Muscle of leg (tissue), 11 donors: ENCODE measurements around the gene ATG5. TPM values are rescaled to one million over a fixed set of nuclear protein-coding genes. Genes with fewer than 3 reads are reported as not detected.
A peak's percentile ranks its signal among the peaks of the same experiment; 100 is the strongest.

Experiments
- DNase-seq: peaks from one replicate; pipeline ENCODE4 v3.0.0; 2013
- H3K27ac ChIP-seq: one replicate; pipeline ENCODE4 v1.5.1; 2013; ENCODE audit warnings: mild to moderate bottlenecking, low read length, control low read depth
- H3K27me3 ChIP-seq: one replicate; pipeline ENCODE4 v1.6.1; 2013; ENCODE audit warnings: low read length; ENCODE audit not compliant: control insufficient read depth, insufficient read depth
- H3K36me3 ChIP-seq: one replicate; pipeline ENCODE4 v1.6.1; 2013; ENCODE audit warnings: low read length; ENCODE audit not compliant: control insufficient read depth, insufficient read depth
- H3K4me1 ChIP-seq: one replicate; pipeline ENCODE4 v1.6.1; 2013; ENCODE audit warnings: low read length; ENCODE audit not compliant: control insufficient read depth, insufficient read depth
- H3K4me3 ChIP-seq: one replicate; pipeline ENCODE4 v1.5.1; 2013; ENCODE audit warnings: low read length, control low read depth
- H3K9me3 ChIP-seq: replicated peaks from 2 replicates; pipeline ENCODE4 v1.6.1; 2013; ENCODE audit warnings: low read depth, low read length; ENCODE audit not compliant: control insufficient read depth
- WGBS: methylation state at CpG from one replicate; pipeline ENCODE4 v1.1.5; 2013; ENCODE audit warnings: missing lambda C conversion rate; ENCODE audit not compliant: insufficient coverage; 5-methylcytosine and 5-hydroxymethylcytosine counted together
- polyA plus RNA-seq, 8 donors: library from polyadenylated mRNA; unstranded; fragments of 120-200 nt; gene quantifications; one replicate each; pipeline versions ENCODE4 v1.2.1 to v1.2.3, GENCODE V29; 2013; ENCODE audit warnings: inconsistent platforms in 1 of 8, low replicate concordance in 1 of 8; ENCODE audit not compliant: insufficient read length in 8 of 8, insufficient read depth in 1 of 8
- total RNA-seq: library from RNA; stranded (reverse); fragments of 120-200 nt; gene quantifications from one replicate; pipeline ENCODE4 v1.2.4, GENCODE V29; 2013

The ATG5 gene
- total and polyA plus RNA-seq, 9 donors = 19.2 to 29.8 (median 23.9) TPM

- H3K27me3 ChIP-seq = no peaks in the 10 kb centered on the region
- WGBS = no CpG with 5 or more reads among the region's 1 CpG
- DNase-seq = no peak
- H3K27ac ChIP-seq = no peak overlapping the region
- H3K4me3 ChIP-seq = no peak overlapping the region
- no peaks in the 10 kb centered on the region for H3K4me1 ChIP-seq
- H3K36me3 ChIP-seq = no peaks in the 10 kb centered on the region
- no peaks in the 10 kb centered on the region for H3K9me3 ChIP-seq
These were observed 118.7 kb downstream of the ATG5 start for GRCh38 chr6:106206905-106207304.

GRCh38 chr6:106204961-106205360, 120.6 kb downstream of the ATG5 start:
- Histone ChIP-seq H3K27ac (no peak overlapping the region), H3K27me3 (no peaks in the 10 kb centered on the region), H3K4me3 (no peak overlapping the region), H3K4me1 (no peaks in the 10 kb centered on the region), H3K36me3 (peaks cover 3% of the 10 kb centered on the region), H3K9me3 (no peaks in the 10 kb centered on the region)
- 20% methylated on average over 1 of the region's 2 CpGs for WGBS
- DNase-seq = no peak

GRCh38 chr6:106199998-106200397, 125.6 kb downstream of the ATG5 start:
- DNase-seq = no peak
- H3K36me3 ChIP-seq = peaks cover 5% of the 10 kb centered on the region
- no peaks in the 10 kb centered on the region for H3K27me3 ChIP-seq
- no peak overlapping the region for H3K27ac ChIP-seq
- no CpG with 5 or more reads among the region's 1 CpG for WGBS
- H3K9me3 ChIP-seq = no peaks in the 10 kb centered on the region
- H3K4me3 ChIP-seq = no peak overlapping the region
- H3K4me1 ChIP-seq = no peaks in the 10 kb centered on the region

- peaks cover 5% of the 10 kb centered on the region for H3K36me3 ChIP-seq
These were observed 126.2 kb downstream of the ATG5 start for GRCh38 chr6:106199331-106199730.

GRCh38 chr6:106197441-106197840, 128.1 kb downstream of the ATG5 start:
- Histone ChIP-seq H3K4me3 (no peak overlapping the region), H3K9me3 (no peaks in the 10 kb centered on the region), H3K27ac (no peak overlapping the region), H3K36me3 (peaks cover 5% of the 10 kb centered on the region), H3K27me3 (no peaks in the 10 kb centered on the region), H3K4me1 (no peaks in the 10 kb centered on the region)
- 100% methylated on average over 1 of the region's 4 CpGs for WGBS
- peak; percentile 9 for DNase-seq

More at GRCh38 chr6:106199331-106199730, 126.2 kb downstream of the ATG5 start:
- Histone ChIP-seq H3K27me3 (no peaks in the 10 kb centered on the region), H3K9me3 (no peaks in the 10 kb centered on the region), H3K4me1 (no peaks in the 10 kb centered on the region), H3K4me3 (no peak overlapping the region), H3K27ac (no peak overlapping the region)
- no peak for DNase-seq
- WGBS = no CpG with 5 or more reads among the region's 1 CpG

- DNase-seq = no peak
- 79% methylated on average over 1 of the region's 7 CpGs for WGBS
- Histone ChIP-seq H3K27ac (no peak overlapping the region), H3K36me3 (peaks cover 2% of the 10 kb centered on the region), H3K4me3 (no peak overlapping the region), H3K9me3 (no peaks in the 10 kb centered on the region), H3K27me3 (no peaks in the 10 kb centered on the region), H3K4me1 (no peaks in the 10 kb centered on the region)
These were observed 130.3 kb downstream of the ATG5 start for GRCh38 chr6:106194949-106195921.

GRCh38 chr6:106192824-106193223, 132.7 kb downstream of the ATG5 start:
- no peak for DNase-seq
- no peak overlapping the region for H3K27ac ChIP-seq
- H3K4me1 ChIP-seq = no peaks in the 10 kb centered on the region
- H3K36me3 ChIP-seq = no peaks in the 10 kb centered on the region
- no CpG with 5 or more reads among the region's 4 CpGs for WGBS
- no peaks in the 10 kb centered on the region for H3K27me3 ChIP-seq
- no peak overlapping the region for H3K4me3 ChIP-seq
- H3K9me3 ChIP-seq = no peaks in the 10 kb centered on the region

GRCh38 chr6:106188104-106188794, 137.3 kb downstream of the ATG5 start:
- no peaks in the 10 kb centered on the region for H3K36me3 ChIP-seq
- no peak for DNase-seq
- no CpG with 5 or more reads among the region's 1 CpG for WGBS

GRCh38 chr6:106187424-106187982, 138.1 kb downstream of the ATG5 start:
- no peaks in the 10 kb centered on the region for H3K27me3 ChIP-seq
- WGBS = no CpG with 5 or more reads among the region's 1 CpG
- H3K27ac ChIP-seq = no peak overlapping the region
- no peaks in the 10 kb centered on the region for H3K9me3 ChIP-seq
- no peak overlapping the region for H3K4me3 ChIP-seq
- H3K4me1 ChIP-seq = no peaks in the 10 kb centered on the region
- H3K36me3 ChIP-seq = no peaks in the 10 kb centered on the region
- DNase-seq = no peak

More at GRCh38 chr6:106188104-106188794, 137.3 kb downstream of the ATG5 start:
- Histone ChIP-seq H3K27me3 (no peaks in the 10 kb centered on the region), H3K4me1 (no peaks in the 10 kb centered on the region), H3K27ac (no peak overlapping the region), H3K9me3 (no peaks in the 10 kb centered on the region), H3K4me3 (no peak overlapping the region)

GRCh38 chr6:106186714-106187113, 138.8 kb downstream of the ATG5 start:
- WGBS = no CpG with 5 or more reads among the region's 2 CpGs
- no peak for DNase-seq

More at GRCh38 chr6:106186714-106187113, 138.8 kb downstream of the ATG5 start:
- no peaks in the 10 kb centered on the region for H3K36me3 ChIP-seq
- no peaks in the 10 kb centered on the region for H3K27me3 ChIP-seq
- no peak overlapping the region for H3K4me3 ChIP-seq
- H3K9me3 ChIP-seq = no peaks in the 10 kb centered on the region
- H3K27ac ChIP-seq = no peak overlapping the region
- H3K4me1 ChIP-seq = no peaks in the 10 kb centered on the region
